Measurements from ENCODE around the gene CAMTA1.

DNA sequence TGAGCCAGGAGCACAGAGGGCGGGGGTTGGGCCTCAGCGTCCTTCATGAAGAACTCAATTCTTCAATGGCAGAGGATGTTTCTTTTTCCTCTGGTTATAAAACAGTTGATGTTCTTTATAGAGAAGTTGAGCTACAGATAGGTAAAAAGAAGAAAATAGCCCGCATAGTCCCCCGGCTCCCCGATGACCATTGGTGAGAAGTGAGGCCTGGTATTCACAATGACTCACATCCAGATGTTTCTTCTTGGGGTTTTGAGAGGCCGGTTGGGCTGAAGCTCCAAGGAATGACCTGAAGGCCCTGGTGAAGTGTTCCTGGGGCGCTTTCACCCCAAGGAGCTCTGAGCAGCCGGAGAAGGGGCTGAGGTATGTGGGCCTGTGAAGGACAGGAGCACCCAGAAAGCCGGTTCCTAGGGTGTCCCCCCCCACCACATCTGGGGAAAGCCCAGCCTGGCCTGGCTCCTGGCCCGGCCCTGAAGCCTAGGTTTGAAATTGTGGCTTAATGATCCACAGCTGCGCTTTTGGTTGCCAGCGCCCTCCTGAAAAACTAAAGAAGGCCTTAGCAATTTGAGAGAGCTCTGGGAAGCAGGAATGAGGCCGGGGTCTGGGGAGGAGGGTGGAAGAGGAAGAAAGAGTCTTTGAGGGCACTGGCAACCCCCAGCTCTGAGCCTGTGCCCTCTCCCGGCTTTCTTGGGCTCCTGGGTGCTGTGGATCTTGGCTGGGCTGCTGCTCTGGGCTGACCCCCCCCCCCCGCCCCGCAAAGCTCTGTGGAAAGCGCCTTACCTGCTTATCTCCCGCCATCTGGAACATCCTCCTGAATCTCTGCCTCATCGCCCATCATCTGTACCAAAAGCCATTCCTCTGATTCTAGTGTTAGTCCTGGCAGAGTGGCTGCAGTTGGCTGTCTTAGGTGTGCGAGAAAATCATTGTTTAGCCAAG is 444.7 kb downstream of the CAMTA1 start:
- TF ChIP-seq, protein P1, sequence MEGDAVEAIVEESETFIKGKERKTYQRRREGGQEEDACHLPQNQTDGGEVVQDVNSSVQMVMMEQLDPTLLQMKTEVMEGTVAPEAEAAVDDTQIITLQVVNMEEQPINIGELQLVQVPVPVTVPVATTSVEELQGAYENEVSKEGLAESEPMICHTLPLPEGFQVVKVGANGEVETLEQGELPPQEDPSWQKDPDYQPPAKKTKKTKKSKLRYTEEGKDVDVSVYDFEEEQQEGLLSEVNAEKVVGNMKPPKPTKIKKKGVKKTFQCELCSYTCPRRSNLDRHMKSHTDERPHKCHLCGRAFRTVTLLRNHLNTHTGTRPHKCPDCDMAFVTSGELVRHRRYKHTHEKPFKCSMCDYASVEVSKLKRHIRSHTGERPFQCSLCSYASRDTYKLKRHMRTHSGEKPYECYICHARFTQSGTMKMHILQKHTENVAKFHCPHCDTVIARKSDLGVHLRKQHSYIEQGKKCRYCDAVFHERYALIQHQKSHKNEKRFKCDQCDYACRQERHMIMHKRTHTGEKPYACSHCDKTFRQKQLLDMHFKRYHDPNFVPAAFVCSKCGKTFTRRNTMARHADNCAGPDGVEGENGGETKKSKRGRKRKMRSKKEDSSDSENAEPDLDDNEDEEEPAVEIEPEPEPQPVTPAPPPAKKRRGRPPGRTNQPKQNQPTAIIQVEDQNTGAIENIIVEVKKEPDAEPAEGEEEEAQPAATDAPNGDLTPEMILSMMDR (IDR thresholded peaks at IDR 0.05; ENCODE audit: poor library complexity), result no peak
- TF ChIP-seq EZH2phosphoT487 (IDR thresholded peaks at IDR 0.05; ENCODE audit: low read depth, severe bottlenecking, unreplicated experiment), result no peak

All from hepatocyte (in vitro differentiated cells).